ENCODE measurements around the gene OTULINL.

The OTULINL gene

GRCh38 chr5:14603141-14603540 is 21.5 kb downstream of the OTULINL start:
- no peak for DNase-seq

GRCh38 chr5:14607104-14607503 is 25.5 kb downstream of the OTULINL start:
- DNase-seq, result no peak

- no peak for DNase-seq
Measured at GRCh38 chr5:14608169-14608568, 26.6 kb downstream of the OTULINL start.

- DNase-seq, result no peak
Measured at GRCh38 chr5:14611737-14612136, 30.1 kb downstream of the OTULINL start.

- no peak for DNase-seq
Measured at GRCh38 chr5:14614490-14614889, 32.9 kb downstream of the OTULINL start.

- DNase-seq, result no peak
Measured at GRCh38 chr5:14615365-14615764, 33.8 kb downstream of the OTULINL start.

GRCh38 chr5:14617441-14617840 is 35.8 kb downstream of the OTULINL start:
- DNase-seq, result no peak

- DNase-seq, result no peak
Measured at GRCh38 chr5:14627270-14627669, 45.7 kb downstream of the OTULINL start.

GRCh38 chr5:14628346-14628745 is 46.8 kb downstream of the OTULINL start:
- DNase-seq, result peak; percentile 22

- DNase-seq, result no peak
Measured at GRCh38 chr5:14630671-14631070, 49.1 kb downstream of the OTULINL start.

GRCh38 chr5:14635656-14636055 is 54.1 kb downstream of the OTULINL start:
- no peak for DNase-seq

- DNase-seq, result no peak
Measured at GRCh38 chr5:14640765-14641164, 59.2 kb downstream of the OTULINL start.

GRCh38 chr5:14644623-14645237 is 63.1 kb downstream of the OTULINL start:
- no peak for DNase-seq

- no peak for DNase-seq
Measured at GRCh38 chr5:14650052-14650451, 68.5 kb downstream of the OTULINL start.

GRCh38 chr5:14655146-14655741 is 73.7 kb downstream of the OTULINL start:
- no peak for DNase-seq

- DNase-seq, result no peak
Measured at GRCh38 chr5:14656898-14657297, 75.3 kb downstream of the OTULINL start.

GRCh38 chr5:14659821-14660607 is 78.4 kb downstream of the OTULINL start:
- no peak for DNase-seq

- no peak for DNase-seq
Measured at GRCh38 chr5:14660833-14661232, 79.2 kb downstream of the OTULINL start.
